Measurements from ENCODE around the gene LYRM4. TPM values are rescaled to one million over a fixed set of nuclear protein-coding genes. Genes with fewer than 3 reads are reported as not detected.

Gene LYRM4
- total RNA-seq, 1 donor = 16.6 TPM

DNA sequence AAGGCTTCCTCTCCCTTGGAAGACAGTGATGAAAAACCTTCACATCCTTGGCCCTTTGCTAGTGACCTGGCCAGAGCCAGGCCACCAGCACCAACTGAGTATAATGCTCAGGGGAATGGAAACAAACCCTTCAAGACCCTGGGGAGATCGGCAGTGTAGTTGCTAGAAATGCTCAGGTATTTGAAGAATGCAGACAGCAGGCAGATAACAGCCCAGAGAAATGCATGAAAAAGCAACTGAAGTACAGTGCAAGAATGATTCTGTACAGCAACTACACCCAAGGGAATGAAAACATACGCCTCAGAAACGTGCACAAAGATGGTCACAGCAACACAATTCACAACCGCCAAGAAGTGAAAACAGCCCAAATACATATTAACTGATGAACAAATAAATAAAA, 134.5 kb downstream of the LYRM4 start:
- peak; percentile 85 for DNase-seq (ENCODE audit: insufficient read length, low spot score, missing footprints)
- H3K4me1 ChIP-seq (ENCODE audit: insufficient read depth, low read length) = peaks cover 23% of the 10 kb centered on the region
- TF ChIP-seq, protein P1, sequence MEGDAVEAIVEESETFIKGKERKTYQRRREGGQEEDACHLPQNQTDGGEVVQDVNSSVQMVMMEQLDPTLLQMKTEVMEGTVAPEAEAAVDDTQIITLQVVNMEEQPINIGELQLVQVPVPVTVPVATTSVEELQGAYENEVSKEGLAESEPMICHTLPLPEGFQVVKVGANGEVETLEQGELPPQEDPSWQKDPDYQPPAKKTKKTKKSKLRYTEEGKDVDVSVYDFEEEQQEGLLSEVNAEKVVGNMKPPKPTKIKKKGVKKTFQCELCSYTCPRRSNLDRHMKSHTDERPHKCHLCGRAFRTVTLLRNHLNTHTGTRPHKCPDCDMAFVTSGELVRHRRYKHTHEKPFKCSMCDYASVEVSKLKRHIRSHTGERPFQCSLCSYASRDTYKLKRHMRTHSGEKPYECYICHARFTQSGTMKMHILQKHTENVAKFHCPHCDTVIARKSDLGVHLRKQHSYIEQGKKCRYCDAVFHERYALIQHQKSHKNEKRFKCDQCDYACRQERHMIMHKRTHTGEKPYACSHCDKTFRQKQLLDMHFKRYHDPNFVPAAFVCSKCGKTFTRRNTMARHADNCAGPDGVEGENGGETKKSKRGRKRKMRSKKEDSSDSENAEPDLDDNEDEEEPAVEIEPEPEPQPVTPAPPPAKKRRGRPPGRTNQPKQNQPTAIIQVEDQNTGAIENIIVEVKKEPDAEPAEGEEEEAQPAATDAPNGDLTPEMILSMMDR (IDR thresholded peaks at IDR 0.05; ENCODE audit: extremely low read depth, low read depth, low read length) = no peak
- H2AFZ ChIP-seq (ENCODE audit: low read length) = no peak overlapping the region
- no peaks in the 10 kb centered on the region for H3K79me2 ChIP-seq (ENCODE audit: insufficient read depth, low read length)
- H4K20me1 ChIP-seq (ENCODE audit: insufficient read depth, low read length) = peaks cover 6% of the 10 kb centered on the region
- H3K4me3 ChIP-seq (ENCODE audit: insufficient read depth, low read length) = no peak overlapping the region
- no peaks in the 10 kb centered on the region for H3K27me3 ChIP-seq (ENCODE audit: insufficient read depth, low read length)
- peak overlapping the region; percentile 44 for H3K27ac ChIP-seq (ENCODE audit: low read depth, low read length)
- no peaks in the 10 kb centered on the region for H3K36me3 ChIP-seq (ENCODE audit: insufficient read depth, low read length)
- H3K4me2 ChIP-seq (ENCODE audit: insufficient read depth, low read length) = peak overlapping the region; percentile 0
- H3K9me3 ChIP-seq (ENCODE audit: low read depth, low read length) = no peaks in the 10 kb centered on the region

DNA sequence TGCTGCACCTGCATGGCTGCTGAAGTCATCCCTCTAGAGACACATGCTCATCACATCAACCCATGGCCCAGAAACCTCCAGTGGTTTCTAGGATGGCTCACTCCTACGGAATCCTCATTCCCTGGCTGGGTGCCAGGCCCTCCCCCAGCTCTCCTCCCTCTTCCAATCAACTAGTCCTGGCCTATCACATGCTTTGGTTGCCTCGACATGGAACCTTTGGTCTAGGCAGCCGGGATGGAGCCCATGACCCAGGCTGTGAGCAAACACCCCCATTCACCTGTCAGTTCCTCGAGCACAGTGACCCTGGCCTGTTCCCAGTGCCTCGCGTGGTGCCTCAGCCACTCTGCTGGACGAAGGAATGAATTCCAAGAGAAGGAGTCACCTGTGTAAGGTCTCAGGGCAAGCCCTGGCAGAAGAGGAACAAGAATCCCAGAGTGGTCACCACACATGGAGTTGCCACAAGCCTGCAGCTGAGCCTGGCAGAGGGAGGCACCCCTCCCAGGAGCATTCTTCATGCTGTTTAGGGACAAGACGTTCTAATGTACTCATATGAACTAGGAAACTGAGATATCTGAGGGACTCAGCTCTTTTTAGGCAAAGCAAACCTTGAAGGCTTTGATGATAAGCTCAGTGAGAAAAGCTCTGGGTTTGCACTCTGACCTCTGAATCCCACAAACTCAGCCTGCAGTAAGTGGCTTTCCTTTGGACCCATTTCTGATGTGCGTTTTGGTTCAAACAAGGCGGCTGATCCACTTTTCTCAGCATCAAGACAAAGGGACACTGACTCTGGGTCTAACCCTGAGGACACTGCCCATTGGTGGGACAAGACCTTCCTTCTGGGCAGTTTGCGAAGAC, 135.4 kb downstream of the LYRM4 start:
- Histone ChIP-seq H3K4me3 (ENCODE audit: insufficient read depth, low read length) (no peak overlapping the region), H3K27me3 (ENCODE audit: insufficient read depth, low read length) (no peaks in the 10 kb centered on the region), H3K36me3 (ENCODE audit: insufficient read depth, low read length) (no peaks in the 10 kb centered on the region), H3K27ac (ENCODE audit: low read depth, low read length) (peak overlapping the region; percentile 44), H4K20me1 (ENCODE audit: insufficient read depth, low read length) (peaks cover 6% of the 10 kb centered on the region), H3K79me2 (ENCODE audit: insufficient read depth, low read length) (no peaks in the 10 kb centered on the region), H3K9me3 (ENCODE audit: low read depth, low read length) (no peaks in the 10 kb centered on the region), H3K4me2 (ENCODE audit: insufficient read depth, low read length) (peak overlapping the region; percentile 0), H2AFZ (ENCODE audit: low read length) (no peak overlapping the region), H3K4me1 (ENCODE audit: insufficient read depth, low read length) (peaks cover 23% of the 10 kb centered on the region)
- DNase-seq (ENCODE audit: insufficient read length, low spot score, missing footprints) = peak; percentile 88
- TF ChIP-seq, protein P1 (IDR thresholded peaks at IDR 0.05; ENCODE audit: extremely low read depth, low read depth, low read length) = no peak

DNA sequence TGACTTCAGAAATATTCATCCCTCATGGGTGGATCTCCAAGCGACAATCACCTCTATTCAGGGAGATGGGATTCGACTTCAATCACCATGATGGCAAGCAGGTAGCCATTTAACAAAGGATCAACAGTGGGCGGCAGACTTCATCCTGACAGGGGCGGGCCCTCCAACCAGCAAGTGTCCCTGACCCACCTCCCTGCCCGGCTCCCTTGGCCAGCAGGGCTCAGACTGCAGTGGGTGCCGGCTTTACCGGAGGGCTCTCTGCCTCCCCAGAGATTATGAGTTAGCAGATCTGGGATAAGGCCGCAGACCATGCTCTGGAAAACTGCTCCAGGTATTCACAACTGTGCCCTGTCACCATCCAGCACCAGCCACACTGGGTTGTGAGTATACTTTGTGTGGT, 136.2 kb downstream of the LYRM4 start:
- Histone ChIP-seq H3K4me3 (ENCODE audit: insufficient read depth, low read length) (no peak overlapping the region), H3K4me2 (ENCODE audit: insufficient read depth, low read length) (no peak overlapping the region), H3K79me2 (ENCODE audit: insufficient read depth, low read length) (no peaks in the 10 kb centered on the region), H2AFZ (ENCODE audit: low read length) (no peak overlapping the region), H4K20me1 (ENCODE audit: insufficient read depth, low read length) (peaks cover 6% of the 10 kb centered on the region), H3K27me3 (ENCODE audit: insufficient read depth, low read length) (no peaks in the 10 kb centered on the region), H3K27ac (ENCODE audit: low read depth, low read length) (no peak overlapping the region), H3K9me3 (ENCODE audit: low read depth, low read length) (no peaks in the 10 kb centered on the region), H3K4me1 (ENCODE audit: insufficient read depth, low read length) (peaks cover 23% of the 10 kb centered on the region), H3K36me3 (ENCODE audit: insufficient read depth, low read length) (no peaks in the 10 kb centered on the region)
- TF ChIP-seq, protein P1 (IDR thresholded peaks at IDR 0.05; ENCODE audit: extremely low read depth, low read depth, low read length) = no peak
- DNase-seq (ENCODE audit: insufficient read length, low spot score, missing footprints) = no peak

DNA sequence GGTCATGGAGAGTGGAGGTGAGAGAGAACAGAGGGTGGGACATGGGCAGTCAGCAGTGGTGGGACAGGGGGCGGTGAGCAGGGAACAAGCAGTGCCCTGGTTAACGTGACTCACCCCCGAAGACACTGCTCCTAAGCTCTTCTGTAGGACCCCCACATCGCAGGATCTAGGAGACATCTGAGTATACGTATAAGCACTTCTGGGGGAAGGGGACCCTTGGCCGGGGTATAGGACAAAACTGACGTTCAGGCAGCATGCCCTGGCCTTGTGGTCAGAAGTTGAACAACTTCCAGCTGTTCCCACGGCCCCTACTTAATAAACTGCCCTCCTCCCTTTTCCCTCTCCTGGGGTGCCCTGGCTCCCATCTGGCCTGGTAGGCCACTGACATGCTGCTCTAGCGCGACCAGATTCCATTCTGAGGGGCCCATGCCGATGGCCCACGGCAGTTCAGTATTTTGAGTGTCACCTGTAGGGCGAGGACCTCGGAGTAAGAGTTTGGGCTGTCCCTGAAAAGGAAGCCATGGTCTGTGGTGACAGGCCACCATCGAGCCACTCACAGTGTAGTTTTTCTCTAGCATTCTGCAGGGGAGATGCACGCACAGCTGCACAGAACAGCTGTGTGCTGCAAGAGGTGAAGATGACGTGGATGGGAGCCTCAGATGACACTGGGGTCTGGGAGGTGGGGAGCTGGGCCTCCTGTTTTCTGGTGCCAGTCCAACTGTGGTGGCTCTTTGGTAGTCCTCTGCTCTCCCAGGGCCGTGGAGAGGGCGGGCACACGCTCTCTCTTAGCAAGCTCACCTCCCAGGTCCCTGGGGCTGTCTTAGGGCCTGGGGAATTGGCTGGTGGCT, 137.2 kb downstream of the LYRM4 start:
- no peak for DNase-seq (ENCODE audit: insufficient read length, low spot score, missing footprints)
- TF ChIP-seq, protein P1 (IDR thresholded peaks at IDR 0.05; ENCODE audit: extremely low read depth, low read depth, low read length) = no peak

More for the DNA sequence above, 137.2 kb downstream of the LYRM4 start:
- Histone ChIP-seq H3K4me2 (ENCODE audit: insufficient read depth, low read length) (no peak overlapping the region), H3K27me3 (ENCODE audit: insufficient read depth, low read length) (no peaks in the 10 kb centered on the region), H3K9me3 (ENCODE audit: low read depth, low read length) (no peaks in the 10 kb centered on the region), H4K20me1 (ENCODE audit: insufficient read depth, low read length) (peaks cover 6% of the 10 kb centered on the region), H3K36me3 (ENCODE audit: insufficient read depth, low read length) (no peaks in the 10 kb centered on the region), H3K79me2 (ENCODE audit: insufficient read depth, low read length) (no peaks in the 10 kb centered on the region), H3K27ac (ENCODE audit: low read depth, low read length) (no peak overlapping the region), H2AFZ (ENCODE audit: low read length) (no peak overlapping the region), H3K4me1 (ENCODE audit: insufficient read depth, low read length) (peaks cover 23% of the 10 kb centered on the region), H3K4me3 (ENCODE audit: insufficient read depth, low read length) (no peak overlapping the region)
